Thoracic aorta (tissue), 2 donors: ENCODE results near the gene HOXA10. TPM values are rescaled to one million over a fixed set of nuclear protein-coding genes. Genes with fewer than 3 reads are reported as not detected.

Experiments used
- ATAC-seq: fragments of 150-250 bp; one replicate; pipeline ENCODE4 v1.8.0; 2017; ENCODE audit warnings: low read depth; ENCODE audit not compliant: insufficient number of reproducible peaks, low FRiP score
- DNase-seq: peaks from one replicate; pipeline ENCODE4 v3.0.0-alpha.2; 2020; ENCODE audit warnings: low spot score
- H3K27ac ChIP-seq, 2 donors: fragments of 200-600 bp; sonication (generic); 1 replicate in 1 of 2; 2 replicates in 1 of 2; pipeline ENCODE4 v1.5.1; 2016; ENCODE audit warnings: mild to moderate bottlenecking in 2 of 2, moderate library complexity in 2 of 2
- H3K27me3 ChIP-seq: fragments of 200-600 bp; sonication (generic); replicated peaks from 2 replicates; pipeline ENCODE4 v1.6.0; 2016; ENCODE audit warnings: mild to moderate bottlenecking; ENCODE audit not compliant: insufficient read depth
- H3K36me3 ChIP-seq: fragments of 200-600 bp; sonication (generic); one replicate; pipeline ENCODE4 v1.5.1; 2016
- H3K4me1 ChIP-seq, 2 donors: fragments of 200-600 bp; sonication (generic); 1 replicate in 1 of 2; 2 replicates in 1 of 2; pipeline versions ENCODE4 v1.5.1 to v1.6.0; 2016; ENCODE audit warnings: low read depth in 2 of 2, mild to moderate bottlenecking in 1 of 2; ENCODE audit not compliant: control insufficient read depth in 1 of 2
- H3K4me3 ChIP-seq: fragments of 200-600 bp; sonication (generic); 2 replicates; pipeline ENCODE4 v1.5.1; 2016; ENCODE audit warnings: mild to moderate bottlenecking
- H3K9me3 ChIP-seq: fragments of 200-600 bp; sonication (generic); 2 replicates; pipeline ENCODE4 v1.5.1; 2016
- total RNA-seq, 2 donors: library from RNA; depleted of rRNA; stranded (reverse); fragments of >200 nt; gene quantifications; one replicate each; pipeline versions ENCODE4 v1.1.0 to v1.2.3, GENCODE V29; 2016
- TF ChIP-seq, protein P1 (sequence below): fragments of 200-600 bp; sonication (generic); IDR thresholded peaks from one replicate; pipeline ENCODE4 v1.5.1; 2019; ENCODE audit warnings: antibody characterized with exemption

HOXA10 gene
- total RNA-seq, 2 donors from 2014 or later = 0.81 TPM; not detected in 1

DNA sequence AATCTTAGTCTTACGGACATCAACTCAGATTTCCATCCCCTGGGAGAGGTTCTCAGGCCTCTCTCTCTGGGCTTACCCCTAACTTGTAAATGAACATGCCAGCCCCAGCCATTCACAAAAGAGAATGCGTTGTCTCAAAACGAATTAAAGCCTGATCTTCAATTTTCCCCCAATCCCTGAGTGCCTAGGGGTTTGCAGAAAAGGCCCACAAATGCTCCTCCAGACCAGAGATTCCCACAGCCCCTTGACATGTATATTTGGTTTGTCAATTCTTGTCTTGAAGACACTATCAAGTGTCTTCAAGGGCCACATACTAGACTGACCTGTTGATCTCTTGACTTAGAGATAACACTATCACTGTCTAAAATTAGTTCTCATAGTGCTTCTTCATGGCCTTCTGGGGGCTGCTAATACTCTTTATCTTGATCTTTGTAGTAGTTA is 37.7 kb upstream of the HOXA10 start:
- TF ChIP-seq, protein P1, sequence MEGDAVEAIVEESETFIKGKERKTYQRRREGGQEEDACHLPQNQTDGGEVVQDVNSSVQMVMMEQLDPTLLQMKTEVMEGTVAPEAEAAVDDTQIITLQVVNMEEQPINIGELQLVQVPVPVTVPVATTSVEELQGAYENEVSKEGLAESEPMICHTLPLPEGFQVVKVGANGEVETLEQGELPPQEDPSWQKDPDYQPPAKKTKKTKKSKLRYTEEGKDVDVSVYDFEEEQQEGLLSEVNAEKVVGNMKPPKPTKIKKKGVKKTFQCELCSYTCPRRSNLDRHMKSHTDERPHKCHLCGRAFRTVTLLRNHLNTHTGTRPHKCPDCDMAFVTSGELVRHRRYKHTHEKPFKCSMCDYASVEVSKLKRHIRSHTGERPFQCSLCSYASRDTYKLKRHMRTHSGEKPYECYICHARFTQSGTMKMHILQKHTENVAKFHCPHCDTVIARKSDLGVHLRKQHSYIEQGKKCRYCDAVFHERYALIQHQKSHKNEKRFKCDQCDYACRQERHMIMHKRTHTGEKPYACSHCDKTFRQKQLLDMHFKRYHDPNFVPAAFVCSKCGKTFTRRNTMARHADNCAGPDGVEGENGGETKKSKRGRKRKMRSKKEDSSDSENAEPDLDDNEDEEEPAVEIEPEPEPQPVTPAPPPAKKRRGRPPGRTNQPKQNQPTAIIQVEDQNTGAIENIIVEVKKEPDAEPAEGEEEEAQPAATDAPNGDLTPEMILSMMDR = no peak
- peaks cover 4 to 15% of the 10 kb centered on the region in 2 donors for H3K4me1 ChIP-seq
- H3K9me3 ChIP-seq = no peaks in the 10 kb centered on the region
- no peaks in the 10 kb centered on the region for H3K36me3 ChIP-seq
- H3K4me3 ChIP-seq = no peak overlapping the region
- no peak for DNase-seq
- ATAC-seq = no peak
- H3K27me3 ChIP-seq = peaks cover 6% of the 10 kb centered on the region
- H3K27ac ChIP-seq = no peak overlapping the region

DNA sequence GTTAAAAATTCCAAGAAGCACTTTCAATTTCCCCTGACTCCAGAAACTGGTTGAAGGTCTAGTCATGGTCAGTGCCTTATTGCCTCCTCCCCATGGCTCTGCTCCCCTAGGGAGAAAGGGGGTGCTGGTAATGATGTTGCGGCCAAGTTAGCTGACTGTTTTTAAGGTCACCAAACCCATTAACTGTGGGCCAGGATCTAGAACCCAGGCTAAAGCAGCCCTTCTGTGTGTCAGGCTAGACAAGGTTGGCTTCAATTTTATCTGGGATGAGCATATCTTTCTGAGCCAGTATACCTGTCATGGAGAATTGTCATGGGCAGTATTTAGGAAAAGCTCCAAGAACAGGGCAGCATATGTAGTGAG is 36.9 kb upstream of the HOXA10 start:
- TF ChIP-seq, protein P1 = no peak
- Histone ChIP-seq H3K36me3 (no peaks in the 10 kb centered on the region), H3K27me3 (peaks cover 8% of the 10 kb centered on the region), H3K4me1 (peaks cover 4 to 15% of the 10 kb centered on the region in 2 donors), H3K9me3 (no peaks in the 10 kb centered on the region), H3K4me3 (no peak overlapping the region), H3K27ac (no peak overlapping the region)
- no peak for DNase-seq
- ATAC-seq = no peak

DNA sequence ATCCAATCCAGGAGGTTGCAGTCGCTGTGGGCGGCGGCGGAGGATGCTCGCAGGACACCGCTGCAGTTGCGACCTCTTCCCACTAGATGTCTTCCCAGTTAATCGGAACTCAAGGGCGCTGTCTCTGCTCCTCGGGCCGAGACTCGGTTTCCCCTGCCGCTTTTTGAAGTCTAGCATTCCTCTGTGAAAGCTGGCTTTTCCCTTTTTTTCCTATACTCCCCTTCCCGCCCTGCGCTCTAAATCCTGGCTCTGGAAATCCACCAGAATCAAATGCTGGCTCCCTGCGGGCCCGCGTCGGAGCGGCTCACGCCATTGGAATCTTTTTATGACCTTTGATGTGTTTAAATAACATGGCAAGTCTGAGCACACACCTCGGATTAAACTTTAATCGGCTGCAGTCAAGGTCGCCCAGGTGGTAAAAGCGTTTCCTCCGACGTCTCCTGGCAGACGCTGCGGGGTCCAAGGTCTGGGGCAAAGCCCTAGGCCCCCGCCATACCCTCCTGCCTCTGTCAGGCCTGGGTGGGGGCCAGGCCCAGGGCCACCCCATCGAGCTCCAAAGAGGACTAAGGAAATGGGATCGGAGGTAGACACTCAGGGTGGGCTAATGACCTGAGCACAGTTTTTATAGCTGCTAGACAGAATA is 36.4 kb upstream of the HOXA10 start:
- ATAC-seq (no peak), DNase-seq (no peak)
- Histone ChIP-seq H3K27me3 (peaks cover 12% of the 10 kb centered on the region), H3K27ac (no peak overlapping the region), H3K36me3 (no peaks in the 10 kb centered on the region), H3K4me3 (peak overlapping the region; percentile 43), H3K9me3 (no peaks in the 10 kb centered on the region), H3K4me1 (peaks cover 4 to 16% of the 10 kb centered on the region in 2 donors)
- TF ChIP-seq, protein P1 = peak; percentile 71

DNA sequence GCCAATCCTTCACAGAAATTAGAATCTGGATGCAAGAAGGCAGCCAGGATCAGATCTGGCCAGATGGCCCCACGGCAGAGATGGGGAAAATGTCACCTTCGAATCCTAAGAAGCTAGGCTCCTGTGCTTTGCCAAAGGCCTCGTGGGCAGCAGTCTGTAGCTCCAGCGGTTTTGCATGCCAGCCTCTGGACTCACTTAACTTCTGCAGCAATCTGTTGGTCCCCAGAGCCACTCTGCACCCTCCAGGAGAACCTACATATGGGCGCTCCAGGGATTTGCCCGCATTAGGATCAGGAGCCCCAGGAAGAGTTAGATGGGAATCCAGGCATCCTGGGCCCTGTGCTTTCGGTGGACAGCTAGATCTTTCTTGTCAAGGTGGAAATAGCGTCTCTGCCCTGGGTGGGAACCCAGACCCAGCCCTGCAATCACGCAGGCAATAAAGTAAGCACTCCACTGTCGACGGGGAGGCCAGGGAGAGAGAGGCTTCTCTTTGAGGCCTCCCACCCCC is 35.9 kb upstream of the HOXA10 start:
- peaks cover 17% of the 10 kb centered on the region for H3K27me3 ChIP-seq
- H3K4me3 ChIP-seq = no peak overlapping the region

DNA sequence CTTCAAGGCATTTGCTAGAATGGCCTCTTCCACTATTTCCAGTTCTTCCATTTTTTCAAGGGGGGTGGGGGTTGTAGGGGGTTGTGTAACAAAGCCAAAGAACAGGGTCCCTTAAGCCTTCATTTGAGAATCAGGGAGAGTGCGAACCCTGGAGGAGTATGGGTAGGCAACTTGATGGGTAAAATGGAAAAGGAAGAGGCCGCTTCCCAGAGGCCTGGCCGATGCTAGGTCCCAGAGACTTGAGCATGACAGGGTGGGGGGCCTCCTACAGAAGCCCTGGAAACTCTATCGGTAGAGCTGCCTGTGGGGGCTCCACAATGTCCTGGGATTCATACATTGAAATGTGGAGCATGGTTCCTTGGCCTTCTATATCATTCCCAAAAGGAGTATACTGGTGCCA is 34.9 kb upstream of the HOXA10 start:
- Histone ChIP-seq H3K27me3 (peaks cover 27% of the 10 kb centered on the region), H3K27ac (no peak overlapping the region), H3K36me3 (no peaks in the 10 kb centered on the region), H3K9me3 (no peaks in the 10 kb centered on the region), H3K4me1 (peaks cover 9 to 27% of the 10 kb centered on the region in 2 donors), H3K4me3 (no peak overlapping the region)
- no peak for DNase-seq
- TF ChIP-seq, protein P1 = no peak
- no peak for ATAC-seq

More for the DNA sequence above, 35.9 kb upstream of the HOXA10 start:
- no peak overlapping the region for H3K27ac ChIP-seq
- no peaks in the 10 kb centered on the region for H3K36me3 ChIP-seq
- no peak for DNase-seq
- TF ChIP-seq, protein P1 = no peak
- peaks cover 6 to 21% of the 10 kb centered on the region in 2 donors for H3K4me1 ChIP-seq
- no peaks in the 10 kb centered on the region for H3K9me3 ChIP-seq
- ATAC-seq = no peak
